ENCODE measurements around the gene PDGFRB.

PDGFRB gene

GRCh38 chr5:150117945-150118560 lies 37.6 kb downstream of the PDGFRB start:
- Mint-ChIP-seq H3K4me3 (no peak overlapping the region), H3K4me1 (peaks cover 4% of the 10 kb centered on the region), H3K9me3 (no peaks in the 10 kb centered on the region), H3K27ac (no peak overlapping the region), H3K36me3 (ENCODE audit: low read depth) (peaks cover 31% of the 10 kb centered on the region), H3K27me3 (ENCODE audit: low read depth) (peaks cover 5% of the 10 kb centered on the region)
- no peak for TF ChIP-seq CTCF (IDR thresholded peaks at IDR 0.05; ENCODE audit: unreplicated experiment in 3 of 3)

GRCh38 chr5:150116667-150117400 lies 38.8 kb downstream of the PDGFRB start:
- peaks cover 5% of the 10 kb centered on the region for H3K27me3 Mint-ChIP-seq (ENCODE audit: low read depth)
- peaks cover 24% of the 10 kb centered on the region for H3K36me3 Mint-ChIP-seq (ENCODE audit: low read depth)
- no peaks in the 10 kb centered on the region for H3K9me3 Mint-ChIP-seq
- TF ChIP-seq CTCF (IDR thresholded peaks at IDR 0.05; ENCODE audit: unreplicated experiment in 3 of 3), result no peak
- peaks cover 12% of the 10 kb centered on the region for H3K4me1 Mint-ChIP-seq
- H3K27ac Mint-ChIP-seq, result no peak overlapping the region
- no peak overlapping the region for H3K4me3 Mint-ChIP-seq

GRCh38 chr5:150114773-150115408 lies 40.8 kb downstream of the PDGFRB start:
- H3K27me3 Mint-ChIP-seq (ENCODE audit: low read depth), result peaks cover 5% of the 10 kb centered on the region
- no peak overlapping the region for H3K4me3 Mint-ChIP-seq
- no peak overlapping the region for H3K27ac Mint-ChIP-seq
- peaks cover 17% of the 10 kb centered on the region for H3K36me3 Mint-ChIP-seq (ENCODE audit: low read depth)
- peaks cover 27% of the 10 kb centered on the region for H3K4me1 Mint-ChIP-seq
- no peaks in the 10 kb centered on the region for H3K9me3 Mint-ChIP-seq
- TF ChIP-seq CTCF (IDR thresholded peaks at IDR 0.05; ENCODE audit: unreplicated experiment in 3 of 3), result no peak

- H3K27me3 Mint-ChIP-seq (ENCODE audit: low read depth), result peaks cover 5% of the 10 kb centered on the region
- no peaks in the 10 kb centered on the region for H3K9me3 Mint-ChIP-seq
- no peak overlapping the region for H3K4me3 Mint-ChIP-seq
- peaks cover 10% of the 10 kb centered on the region for H3K36me3 Mint-ChIP-seq (ENCODE audit: low read depth)
- H3K27ac Mint-ChIP-seq, result no peak overlapping the region
- TF ChIP-seq CTCF (IDR thresholded peaks at IDR 0.05; ENCODE audit: unreplicated experiment in 3 of 3), result no peak
- H3K4me1 Mint-ChIP-seq, result peaks cover 34% of the 10 kb centered on the region
Measured at GRCh38 chr5:150114102-150114641, 41.5 kb downstream of the PDGFRB start.

- TF ChIP-seq CTCF (IDR thresholded peaks at IDR 0.05; ENCODE audit: unreplicated experiment in 3 of 3), result no peak
- H3K4me1 Mint-ChIP-seq, result peaks cover 36% of the 10 kb centered on the region
- peaks cover 9% of the 10 kb centered on the region for H3K36me3 Mint-ChIP-seq (ENCODE audit: low read depth)
- H3K9me3 Mint-ChIP-seq, result no peaks in the 10 kb centered on the region
- no peak overlapping the region for H3K27ac Mint-ChIP-seq
- H3K27me3 Mint-ChIP-seq (ENCODE audit: low read depth), result peaks cover 5% of the 10 kb centered on the region
- H3K4me3 Mint-ChIP-seq, result no peak overlapping the region
Measured at GRCh38 chr5:150113047-150113744, 42.4 kb downstream of the PDGFRB start.
